Right atrium auricular region (tissue), 2 donors: Measurements from ENCODE around the gene FHL3. TPM values are rescaled to one million over a fixed set of nuclear protein-coding genes. Genes with fewer than 3 reads are reported as not detected.

Source experiments
- DNase-seq: peaks from one replicate; pipeline ENCODE4 v3.0.0-alpha.2; 2019; ENCODE audit warnings: low spot score
- H3K27ac ChIP-seq, 2 donors: fragments of 200-600 bp; sonication (generic); 1 replicate in 1 of 2; 2 replicates in 1 of 2; pipeline ENCODE4 v1.5.1; 2016 to 2019
- H3K27me3 ChIP-seq, 2 donors: fragments of 200-600 bp; sonication (generic); one replicate each; pipeline versions ENCODE4 v1.5.1 to v1.6.0; 2017 to 2019
- H3K36me3 ChIP-seq: fragments of 200-600 bp; sonication (generic); one replicate; pipeline ENCODE4 v1.5.1; 2016
- H3K4me1 ChIP-seq, 2 donors: fragments of 200-600 bp; sonication (generic); one replicate each; pipeline versions ENCODE4 v1.5.1 to v1.6.0; 2017 to 2019
- H3K4me3 ChIP-seq, 2 donors: fragments of 200-600 bp; sonication (generic); 1 replicate in 1 of 2; 2 replicates in 1 of 2; pipeline ENCODE4 v1.5.1; 2017 to 2019; ENCODE audit warnings: mild to moderate bottlenecking in 1 of 2, moderate library complexity in 1 of 2
- H3K9me3 ChIP-seq, 2 donors: fragments of 200-600 bp; sonication (generic); one replicate each; pipeline ENCODE4 v1.5.1; 2019
- CTCF ChIP-seq, 2 donors: fragments of 200-600 bp; sonication (generic); IDR thresholded peaks; one replicate each; pipeline ENCODE4 v1.5.1; 2019; ENCODE audit warnings: antibody characterized with exemption in 2 of 2
- total RNA-seq, 2 donors: library from RNA; depleted of rRNA; stranded (reverse); fragments of >200 nt; gene quantifications; one replicate each; pipeline ENCODE4 v1.1.0, GENCODE V29; 2016

The FHL3 gene
- total RNA-seq, 2 donors from 2014 or later = 8.0 to 16.0 TPM

DNA sequence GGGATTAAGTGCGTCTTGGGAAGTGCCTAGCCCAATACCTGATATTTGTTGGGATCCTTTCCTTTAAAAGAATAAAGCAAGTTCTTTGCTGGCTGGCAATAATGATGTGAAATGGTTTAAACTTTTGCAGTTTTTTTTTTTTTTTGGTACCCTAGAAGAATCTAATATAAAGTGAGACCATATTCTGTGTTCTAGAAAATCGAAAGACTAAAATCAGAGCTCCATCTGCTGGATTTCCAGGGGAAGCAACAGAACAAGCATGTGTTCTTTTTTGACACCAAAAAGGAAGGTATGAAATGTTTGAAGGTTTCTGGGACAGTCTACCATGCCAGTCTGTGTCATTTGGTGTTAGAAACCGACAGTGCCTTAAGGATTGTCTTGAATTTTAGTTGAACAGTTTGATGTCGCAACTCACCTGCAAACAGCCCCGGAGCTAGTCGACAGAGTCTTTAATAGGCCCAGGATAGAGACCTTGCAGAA lies 13.6 kb upstream of the FHL3 start:
- no peaks in the 10 kb centered on the region for H3K9me3 ChIP-seq
- TF ChIP-seq CTCF (IDR thresholded peaks at IDR 0.05) = peak in 1 of 2 donors; percentile 61
- DNase-seq = no peak
- H3K36me3 ChIP-seq = peaks cover 79% of the 10 kb centered on the region
- no peaks in the 10 kb centered on the region for H3K27me3 ChIP-seq
- no peak overlapping the region for H3K27ac ChIP-seq
- H3K4me3 ChIP-seq = no peak overlapping the region
- H3K4me1 ChIP-seq = peaks cover 0 to 31% of the 10 kb centered on the region in 2 donors

GRCh38 chr1:38015978-38016725 lies 10.8 kb upstream of the FHL3 start:
- Histone ChIP-seq H3K27me3 (no peaks in the 10 kb centered on the region), H3K4me3 (no peak overlapping the region), H3K27ac (peak overlapping the region; percentile 49 to 92), H3K4me1 (peaks cover 0 to 40% of the 10 kb centered on the region in 2 donors), H3K9me3 (no peaks in the 10 kb centered on the region), H3K36me3 (peaks cover 52% of the 10 kb centered on the region)
- no peak for DNase-seq
- no peak for TF ChIP-seq CTCF (IDR thresholded peaks at IDR 0.05)

DNA sequence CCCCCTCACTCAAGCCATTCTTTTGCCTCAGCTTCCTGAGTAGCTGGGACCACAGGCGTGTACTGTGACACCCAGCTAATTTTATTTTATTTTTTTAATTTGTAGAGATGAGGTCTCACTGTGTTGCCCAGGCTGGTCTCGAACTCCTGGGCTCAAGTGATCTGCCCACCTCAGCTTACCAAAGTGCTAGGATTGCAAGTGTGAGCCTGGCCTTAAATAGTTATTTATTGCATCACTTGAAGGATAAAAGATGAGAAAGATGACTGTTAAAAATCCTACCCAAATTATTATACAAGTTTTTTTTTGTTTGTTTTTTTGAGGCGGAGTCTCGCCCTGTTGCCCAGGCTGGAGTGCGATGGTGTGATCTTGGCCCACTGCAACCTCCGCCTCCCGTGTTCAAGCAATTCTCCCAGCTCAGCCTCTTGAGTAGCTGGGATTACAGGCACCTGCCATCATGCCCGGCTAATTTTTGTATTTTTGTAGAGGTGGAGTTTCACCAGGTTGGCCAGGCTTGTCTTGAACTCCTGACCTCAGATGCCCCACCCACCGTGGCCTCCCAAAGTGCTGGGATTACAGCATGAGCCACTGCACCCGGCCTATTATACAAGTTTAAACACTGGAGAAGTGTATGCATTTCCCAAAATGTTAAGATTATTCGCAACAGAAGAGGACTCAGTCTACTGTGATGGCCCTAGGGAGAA lies 9.6 kb upstream of the FHL3 start:
- H3K9me3 ChIP-seq = no peaks in the 10 kb centered on the region
- H3K4me3 ChIP-seq = no peak overlapping the region
- H3K27ac ChIP-seq = peak overlapping the region; percentile 49 to 92
- peaks cover 39% of the 10 kb centered on the region for H3K36me3 ChIP-seq
- no peak for TF ChIP-seq CTCF (IDR thresholded peaks at IDR 0.05)
- peaks cover 0 to 40% of the 10 kb centered on the region in 2 donors for H3K4me1 ChIP-seq
- no peaks in the 10 kb centered on the region for H3K27me3 ChIP-seq
- DNase-seq = no peak

GRCh38 chr1:38014171-38014570 lies 8.9 kb upstream of the FHL3 start:
- no peaks in the 10 kb centered on the region for H3K27me3 ChIP-seq
- H3K9me3 ChIP-seq = no peaks in the 10 kb centered on the region
- peaks cover 0 to 40% of the 10 kb centered on the region in 2 donors for H3K4me1 ChIP-seq
- no peak overlapping the region for H3K4me3 ChIP-seq
- no peak for DNase-seq
- peaks cover 32% of the 10 kb centered on the region for H3K36me3 ChIP-seq
- peak overlapping the region in 1 of 2 donors; percentile 92 for H3K27ac ChIP-seq
- TF ChIP-seq CTCF (IDR thresholded peaks at IDR 0.05) = no peak

- H3K9me3 ChIP-seq = no peaks in the 10 kb centered on the region
- no peak for DNase-seq
Observed at GRCh38 chr1:38013227-38013622, 7.9 kb upstream of the FHL3 start.

More at GRCh38 chr1:38013227-38013622, 7.9 kb upstream of the FHL3 start:
- Histone ChIP-seq H3K27me3 (no peaks in the 10 kb centered on the region), H3K27ac (peak overlapping the region; percentile 92), H3K4me1 (peaks cover 0 to 40% of the 10 kb centered on the region in 2 donors), H3K36me3 (peaks cover 23% of the 10 kb centered on the region), H3K4me3 (peak overlapping the region; percentile 86 to 91)
- no peak for TF ChIP-seq CTCF (IDR thresholded peaks at IDR 0.05)
